ENCODE data around the gene SHC2.

- TF ChIP-seq POLR2A (IDR thresholded peaks at IDR 0.05) (no peak), CTCF (IDR thresholded peaks at IDR 0.05) (no peak)
Measured at GRCh38 chr19:435056-435706, 25.7 kb downstream of the SHC2 start.

All from thyroid gland (tissue), 4 donors.